CD14-positive monocyte (primary cell): ENCODE results near the gene AOX1. TPM values are rescaled to one million over a fixed set of nuclear protein-coding genes. Genes with fewer than 3 reads are reported as not detected.
"Not testable (repeated sequence)": the region's sequence is repeated elsewhere in the genome, so short reads cannot be mapped to it uniquely, and the experiment has no call there.

Source experiments
- DNase-seq, 3 donors: peaks; one replicate each; pipeline ENCODE4 v3.0.0-alpha.2; 2011 to 2022
- H2AFZ ChIP-seq: 2 replicates; pipeline ENCODE4 v1.6.0; 2012; ENCODE audit warnings: mild to moderate bottlenecking, low read depth, low read length, inconsistent platforms; ENCODE audit not compliant: insufficient read depth, poor library complexity, severe bottlenecking
- H3K27ac ChIP-seq, 2 donors: 1 replicate in 1 of 2; 2 replicates in 1 of 2; pipeline ENCODE4 v1.5.1; 2012 to 2013; ENCODE audit warnings: low read length in 2 of 2, control low read depth in 1 of 2, inconsistent platforms in 1 of 2, low read depth in 1 of 2, mild to moderate bottlenecking in 1 of 2
- H3K27me3 ChIP-seq, 2 donors: one replicate each; pipeline versions ENCODE4 v1.6.0 to v1.6.1; 2011 to 2013; ENCODE audit warnings: low read length in 2 of 2; ENCODE audit not compliant: control insufficient read depth in 2 of 2, insufficient read depth in 2 of 2
- H3K36me3 ChIP-seq, 2 donors: replicated peaks in 1 of 2; 1 replicate in 1 of 2; 2 replicates in 1 of 2; pipeline versions ENCODE4 v1.5.1 to v1.6.1; 2012 to 2013; ENCODE audit warnings: low read length in 2 of 2, control low read depth in 1 of 2, inconsistent platforms in 1 of 2, mild to moderate bottlenecking in 1 of 2; ENCODE audit not compliant: insufficient read depth in 2 of 2, control insufficient read depth in 1 of 2
- H3K4me1 ChIP-seq, 2 donors: 1 replicate in 1 of 2; 2 replicates in 1 of 2; pipeline versions ENCODE4 v1.5.1 to v1.6.1; 2012 to 2013; ENCODE audit warnings: low read length in 2 of 2, control low read depth in 1 of 2, inconsistent platforms in 1 of 2, mild to moderate bottlenecking in 1 of 2, moderate library complexity in 1 of 2; ENCODE audit not compliant: insufficient read depth in 2 of 2, control insufficient read depth in 1 of 2
- H3K4me2 ChIP-seq: replicated peaks from 2 replicates; pipeline ENCODE3; 2012; ENCODE audit warnings: low read length, moderate library complexity, mild to moderate bottlenecking; ENCODE audit not compliant: poor library complexity, severe bottlenecking; ENCODE audit errors: extremely low read depth
- H3K4me3 ChIP-seq, 3 experiments: fragments of 200-600 bp in 1 of 3; sonication (generic) in 1 of 3; replicated peaks in 1 of 3; 1 replicate in 2 of 3; 2 replicates in 1 of 3; pipeline ENCODE4 v1.5.1; 2011 to 2013; ENCODE audit warnings: low read length in 3 of 3, mild to moderate bottlenecking in 3 of 3, control low read depth in 2 of 3, low read depth in 2 of 3, inconsistent platforms in 1 of 3, moderate library complexity in 1 of 3
- H3K79me2 ChIP-seq: 2 replicates; pipeline ENCODE4 v1.6.0; 2012; ENCODE audit warnings: mild to moderate bottlenecking, control low read depth, inconsistent platforms, low read length, moderate library complexity; ENCODE audit not compliant: insufficient read depth
- H3K9ac ChIP-seq: 2 replicates; pipeline ENCODE4 v1.6.0; 2017; ENCODE audit warnings: low read length, mild to moderate bottlenecking; ENCODE audit not compliant: insufficient read depth, poor library complexity, severe bottlenecking
- H3K9me3 ChIP-seq, 2 donors: replicated peaks in 1 of 2; 1 replicate in 1 of 2; 2 replicates in 1 of 2; pipeline versions ENCODE4 v1.5.1 to v1.6.1; 2012 to 2013; ENCODE audit warnings: low read length in 2 of 2, control low read depth in 1 of 2; ENCODE audit not compliant: control insufficient read depth in 1 of 2, insufficient read depth in 1 of 2
- H4K20me1 ChIP-seq: 2 replicates; pipeline ENCODE4 v1.6.0; 2012; ENCODE audit warnings: mild to moderate bottlenecking, low read length, control low read depth, moderate library complexity; ENCODE audit not compliant: insufficient read depth
- H3K27ac Mint-ChIP-seq, 7 donors: one replicate each; pipeline ENCODE4 v1.8.0; 2020; ENCODE audit warnings: mild to moderate bottlenecking in 7 of 7, mixed read lengths in 7 of 7, moderate library complexity in 6 of 7, inconsistent platforms in 2 of 7
- H3K27me3 Mint-ChIP-seq, 3 donors: one replicate each; pipeline ENCODE4 v1.8.0; 2021 to 2022; ENCODE audit warnings: low read depth in 3 of 3, mild to moderate bottlenecking in 3 of 3, mixed read lengths in 3 of 3, moderate library complexity in 3 of 3, inconsistent platforms in 1 of 3
- H3K36me3 Mint-ChIP-seq, 2 donors: one replicate each; pipeline ENCODE4 v1.8.0; 2020; ENCODE audit warnings: mixed read lengths in 2 of 2, inconsistent platforms in 1 of 2, mild to moderate bottlenecking in 1 of 2
- H3K4me1 Mint-ChIP-seq: one replicate; pipeline ENCODE4 v1.8.0; 2020; ENCODE audit warnings: mild to moderate bottlenecking, mixed read lengths
- H3K4me3 Mint-ChIP-seq, 2 donors: one replicate each; pipeline ENCODE4 v1.8.0; 2020; ENCODE audit warnings: mild to moderate bottlenecking in 2 of 2, mixed read lengths in 2 of 2, moderate library complexity in 1 of 2
- H3K9me3 Mint-ChIP-seq, 7 donors: one replicate each; pipeline ENCODE4 v1.8.0; 2020 to 2022; ENCODE audit warnings: mixed read lengths in 7 of 7, mild to moderate bottlenecking in 6 of 7, moderate library complexity in 6 of 7, inconsistent platforms in 2 of 7
- CTCF ChIP-seq: fragments of 200-600 bp; IDR thresholded peaks from one replicate; pipeline ENCODE4 v1.8.0; 2022; ENCODE audit warnings: antibody characterized with exemption, mild to moderate bottlenecking
- WGBS: methylation state at CpG from one replicate; pipeline ENCODE4 v1.1.5; 2013; ENCODE audit warnings: missing lambda C conversion rate; ENCODE audit not compliant: insufficient coverage; 5-methylcytosine and 5-hydroxymethylcytosine counted together
- intact Hi-C, 2 donors: fragments of 100-400 bp; cut with micrococcal nuclease; formaldehyde crosslinking; loops; one replicate each; pipeline versions ENCODE4 v1.15.0 to v1.15.1; 2023
- polyA plus RNA-seq, 3 donors: library from polyadenylated mRNA; depleted of rRNA in 1 of 3; unstranded in 2 of 3; stranded (reverse) in 1 of 3; fragments of 300-500 nt in 2 of 3; fragments of >200 nt in 1 of 3; fragmentation: Illumina TruSeq in 2 of 3; gene quantifications; 1 replicate in 2 of 3; 2 replicates in 1 of 3; pipeline ENCODE4 v1.2.3, GENCODE V29; 2012 to 2021

The AOX1 gene
- polyA plus RNA-seq, 3 donors = 0.16 TPM; not detected in 2

- peaks cover 10% of the 10 kb centered on the region for H3K79me2 ChIP-seq
- H3K4me1 ChIP-seq = no peaks in the 10 kb centered on the region
- no peak overlapping the region for H3K4me2 ChIP-seq
- H3K9ac ChIP-seq = no peak overlapping the region
- no peaks in the 10 kb centered on the region for H3K27me3 ChIP-seq
- TF ChIP-seq CTCF = no peak
- H3K9me3 ChIP-seq = peaks cover 0 to 5% of the 10 kb centered on the region in 2 donors
- no peak overlapping the region for H3K4me3 ChIP-seq
- no peak overlapping the region for H3K4me3 Mint-ChIP-seq
- H3K4me1 Mint-ChIP-seq = no peaks in the 10 kb centered on the region
- H3K27ac ChIP-seq = no peak overlapping the region
- peaks cover 53 to 63% of the 10 kb centered on the region in 2 donors for H3K36me3 Mint-ChIP-seq
- DNase-seq = no peak
- intact Hi-C loops = no loop called here
- H3K27me3 Mint-ChIP-seq = peaks cover 0 to 2% (median 0%) of the 10 kb centered on the region in 3 donors
- peaks cover 75 to 96% of the 10 kb centered on the region in 2 donors for H3K36me3 ChIP-seq
- peaks cover 0 to 6% (median 2%) of the 10 kb centered on the region in 7 donors for H3K9me3 Mint-ChIP-seq
- no peak overlapping the region for H2AFZ ChIP-seq
- no peak overlapping the region for H3K27ac Mint-ChIP-seq
- H4K20me1 ChIP-seq = no peaks in the 10 kb centered on the region
These were observed 45.0 kb upstream of the AOX1 start for GRCh38 chr2:200540793-200541192.

DNA sequence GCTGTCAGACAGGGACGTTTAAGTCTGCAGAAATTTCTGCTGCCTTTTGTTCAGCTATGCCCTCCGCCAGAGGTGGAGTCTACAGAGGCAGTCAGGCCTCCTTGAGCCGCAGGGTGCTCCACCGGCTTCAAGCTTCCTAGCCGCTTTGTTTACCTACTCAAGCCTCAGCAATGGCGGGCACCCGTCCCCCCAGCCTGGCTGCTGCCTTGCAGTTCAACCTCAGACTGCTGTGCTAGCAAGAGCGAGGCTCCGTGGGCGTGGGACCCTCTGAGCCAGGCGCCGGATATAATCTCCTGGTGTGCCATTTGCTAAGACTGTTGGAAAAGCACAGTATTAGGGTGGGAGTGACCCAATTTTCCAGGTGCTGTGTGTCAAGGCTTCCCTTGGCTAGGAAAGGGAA is 19.2 kb upstream of the AOX1 start:
- H2AFZ ChIP-seq, H3K27me3 Mint-ChIP-seq, H3K4me2 ChIP-seq, H3K4me1 Mint-ChIP-seq, H3K27ac ChIP-seq, H3K9me3 ChIP-seq, H3K27me3 ChIP-seq, H4K20me1 ChIP-seq, DNase-seq, H3K4me3 Mint-ChIP-seq, H3K4me1 ChIP-seq, H3K27ac Mint-ChIP-seq, H3K9ac ChIP-seq, H3K4me3 ChIP-seq, intact Hi-C loops: not testable (repeated sequence)
- H3K36me3 Mint-ChIP-seq = peaks cover 40 to 66% of the 10 kb centered on the region in 2 donors
- WGBS = 99% methylated on average over 11 of the region's 12 CpGs
- H3K9me3 Mint-ChIP-seq = peaks cover 2 to 16% (median 10%) of the 10 kb centered on the region in 7 donors
- H3K36me3 ChIP-seq = peaks cover 11 to 31% of the 10 kb centered on the region in 2 donors
- peaks cover 18% of the 10 kb centered on the region for H3K79me2 ChIP-seq
